GM12878 (cell line): ENCODE data around the gene RAB12. TPM values are rescaled to one million over a fixed set of nuclear protein-coding genes. Genes with fewer than 3 reads are reported as not detected.

Source experiments
- ATAC-seq: fragments of 200-7000 bp; cut with Tn5 transposase; 3 replicates; pipeline ENCODE4 v1.9.1; 2020; ENCODE audit warnings: mild to moderate bottlenecking, moderate library complexity
- BruUV-seq: library from RNA; stranded (reverse); fragments of 400-500 nt; replicated peaks from 2 replicates; lab custom pipeline; 2021; lab: Mats Ljungman, UMichigan
- CTCF ChIA-PET: fragments of 300-600 bp; sonication (Branson Sonifier 250); formaldehyde crosslinking; extraction: SDS; loops from one replicate; lab custom pipeline; 2021; ENCODE audit warnings: inconsistent platforms; lab: Yijun Ruan, JAX
- POLR2A ChIA-PET: fragments of 350-600 bp; formaldehyde crosslinking; extraction: SDS; loops from one replicate; lab custom pipeline; 2021; ENCODE audit warnings: inconsistent platforms; lab: Charles Lee
- RAD21 ChIA-PET: fragments of 300-600 bp; sonication (Branson Sonifier 250); formaldehyde crosslinking; loops from one replicate; lab custom pipeline; 2023; ENCODE audit warnings: antibody characterized with exemption; ENCODE audit not compliant: unreplicated experiment; lab: Charles Lee
- SMC1A ChIA-PET: fragments of 300-600 bp; sonication (Branson Sonifier 250); formaldehyde crosslinking; loops from one replicate; lab custom pipeline; 2023; ENCODE audit not compliant: unreplicated experiment, uncharacterized antibody; lab: Charles Lee
- DNase-seq: peaks from one replicate; pipeline ENCODE4 v3.0.0-alpha.2; 2011; ENCODE audit warnings: low read depth, low spot score
- FAIRE-seq: peaks from 3 replicates; lab custom pipeline; 2011; peaks lifted over from hg19 to GRCh38; lab: Jason Lieb, UNC
- H2AFZ ChIP-seq: 2 replicates; pipeline ENCODE4 v1.6.0; 2011; ENCODE audit warnings: low read depth, low read length, control low read depth; ENCODE audit not compliant: control insufficient read depth
- H3K27ac ChIP-seq: 2 replicates; pipeline ENCODE4 v1.5.1; 2011; ENCODE audit warnings: control low read depth; ENCODE audit not compliant: control insufficient read depth, insufficient read depth
- H3K27me3 ChIP-seq, 2 experiments: replicated peaks in 1 of 2; 2 replicates each; pipeline versions ENCODE4 v1.6.0 to v1.6.1; 2011; ENCODE audit warnings: low read length in 1 of 2; ENCODE audit not compliant: control insufficient read depth in 2 of 2, insufficient read depth in 2 of 2
- H3K36me3 ChIP-seq, 2 experiments: 2 replicates each; pipeline ENCODE4 v1.5.1; 2011; ENCODE audit warnings: low read length in 1 of 2; ENCODE audit not compliant: control insufficient read depth in 2 of 2, insufficient read depth in 2 of 2
- H3K4me1 ChIP-seq: 2 replicates; pipeline ENCODE4 v1.6.1; 2011; ENCODE audit warnings: mild to moderate bottlenecking, low read length, moderate library complexity, mixed read lengths; ENCODE audit not compliant: control insufficient read depth, insufficient read depth
- H3K4me2 ChIP-seq: 2 replicates; pipeline ENCODE4 v1.6.0; 2011; ENCODE audit warnings: control low read depth; ENCODE audit not compliant: control insufficient read depth, insufficient read depth
- H3K4me3 ChIP-seq: fragments of 200-600 bp; sonication (generic); 2 replicates; pipeline ENCODE4 v1.5.1; 2016
- H3K79me2 ChIP-seq: 2 replicates; pipeline ENCODE4 v1.6.0; 2011; ENCODE audit warnings: low read length; ENCODE audit not compliant: control insufficient read depth, insufficient read depth
- H3K9ac ChIP-seq: 2 replicates; pipeline ENCODE4 v1.8.0; 2011; ENCODE audit warnings: low read length, control low read depth, mixed read lengths; ENCODE audit not compliant: control insufficient read depth, insufficient read depth
- H3K9me3 ChIP-seq: replicated peaks from 3 replicates; pipeline ENCODE4 v1.5.1; 2011; ENCODE audit warnings: mild to moderate bottlenecking, low read length; ENCODE audit not compliant: control insufficient read depth, insufficient read depth
- H4K20me1 ChIP-seq: 2 replicates; pipeline ENCODE4 v1.6.0; 2011; ENCODE audit not compliant: control insufficient read depth, insufficient read depth
- BMI1 ChIP-seq: fragments of 450-650 bp; IDR thresholded peaks from 2 replicates; pipeline ENCODE4 v1.6.1; 2016; ENCODE audit warnings: mild to moderate bottlenecking, moderate library complexity, borderline replicate concordance
- IRF4 ChIP-seq: IDR thresholded peaks from 2 replicates; pipeline ENCODE4 v1.6.1; 2011; ENCODE audit warnings: low read depth, low read length
- MYC ChIP-seq: IDR thresholded peaks from 2 replicates; pipeline ENCODE4 v1.6.1; 2011; ENCODE audit warnings: mild to moderate bottlenecking, low read length, moderate library complexity, inconsistent platforms; ENCODE audit not compliant: insufficient read depth, insufficient replicate concordance, insufficient read length, severe bottlenecking
- PAX8 ChIP-seq: fragments of 450-650 bp; IDR thresholded peaks from 2 replicates; pipeline ENCODE4 v1.6.1; 2017; ENCODE audit warnings: mild to moderate bottlenecking, moderate library complexity
- RAD21 ChIP-seq: IDR thresholded peaks from 2 replicates; pipeline ENCODE4 v1.6.1; 2011; ENCODE audit warnings: mild to moderate bottlenecking, low read depth, low read length, moderate library complexity; ENCODE audit not compliant: insufficient read depth
- RB1 ChIP-seq: fragments of 450-650 bp; formaldehyde crosslinking; IDR thresholded peaks from 2 replicates; pipeline ENCODE4 v1.6.1; 2017; ENCODE audit warnings: mild to moderate bottlenecking, borderline replicate concordance
- RCOR1 ChIP-seq: conservative IDR thresholded peaks from 2 replicates; pipeline ENCODE4 v1.6.1; 2012; ENCODE audit warnings: low read depth, low read length, improper control_type of control experiment
- SRF ChIP-seq, 2 experiments: IDR thresholded peaks; 2 replicates each; pipeline ENCODE4 v1.6.1; 2011; ENCODE audit warnings: low read depth in 2 of 2, low read length in 2 of 2, mild to moderate bottlenecking in 1 of 2, moderate library complexity in 1 of 2
- WRNIP1 ChIP-seq: IDR thresholded peaks from 2 replicates; pipeline ENCODE4 v1.6.1; 2011; ENCODE audit warnings: low read depth, low read length, improper control_type of control experiment, borderline replicate concordance
- WGBS: methylation state at CpG from one replicate; pipeline ENCODE4 v1.1.6; 2016; ENCODE audit warnings: low lambda C conversion rate; ENCODE audit not compliant: insufficient replicate concordance, insufficient coverage; ENCODE audit errors: missing lambda C conversion rate; 5-methylcytosine and 5-hydroxymethylcytosine counted together
- in situ Hi-C: fragments of 300-500 bp; cut with MboI; formaldehyde crosslinking; loops from 9 replicates; pipeline ENCODE4 v1.14.3; 2018; ENCODE audit warnings: mixed read lengths
- intact Hi-C: fragments of 100-400 bp; cut with micrococcal nuclease; formaldehyde crosslinking; loops from one replicate; pipeline ENCODE4 v1.14.2; 2022; ENCODE audit not compliant: unreplicated experiment
- polyA plus RNA-seq, 11 experiments: library from polyadenylated mRNA; depleted of rRNA in 4 of 11; unstranded in 6 of 11; stranded (reverse) in 5 of 11; fragments of >200 nt; fragmentation: Nextera tagmentation in 4 of 11; fragmentation: Illumina TruSeq in 1 of 11; extraction: Ambion mirVana in 4 of 11; extraction: Trizol in 1 of 11; gene quantifications; 1 replicate in 1 of 11; 2 replicates in 10 of 11; pipeline versions ENCODE4 v1.2.1 to v1.2.3, GENCODE V29; 2011 to 2016; ENCODE audit warnings: inconsistent platforms in 2 of 11, missing spikeins in 2 of 11, low read depth in 1 of 11
- total RNA-seq, 4 experiments: library from RNA; depleted of rRNA in 3 of 4; stranded (reverse); fragments of >200 nt in 3 of 4; fragmentation: Illumina TruSeq in 1 of 4; extraction: Trizol in 1 of 4; gene quantifications; 2 replicates each; pipeline versions ENCODE4 v1.2.1 to v1.2.3, GENCODE V29; 2013 to 2021

Gene RAB12
- total and polyA plus RNA-seq, 10 of the 15 experiments (the other 5 are each of a cell fraction or from before 2014, with no cell fraction given): 0.71 to 29.8 (median 14.0) TPM

DNA sequence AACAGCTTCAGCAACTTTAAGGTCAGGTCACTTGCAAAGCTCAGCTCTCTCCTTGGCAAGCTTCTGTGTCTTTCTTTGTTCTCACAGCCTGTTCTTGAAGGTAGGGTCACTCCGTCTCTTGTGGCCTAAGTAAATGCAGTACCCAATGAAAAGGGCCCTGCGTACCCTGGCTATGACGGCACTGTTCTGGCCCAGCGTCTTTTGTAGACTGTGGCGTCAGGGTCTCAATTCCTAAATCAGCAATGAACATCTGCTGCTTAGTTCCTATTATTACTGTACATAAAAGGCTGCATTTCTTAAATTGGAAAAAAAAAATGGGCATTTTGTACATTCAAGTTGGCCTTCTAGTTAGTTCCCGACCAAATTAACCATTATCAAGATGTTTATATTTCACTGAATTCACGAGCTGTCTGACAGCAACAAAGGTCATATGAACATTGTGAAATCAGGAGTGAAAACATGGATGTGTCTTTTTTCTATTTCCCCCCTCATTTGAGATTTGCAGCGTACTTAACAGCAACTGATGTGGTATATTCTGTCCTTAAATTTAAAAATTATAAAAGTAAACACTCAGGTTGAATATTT lies 79.1 kb downstream of the RAB12 start (continued):
- no peak for TF ChIP-seq RAD21
- no peak for TF ChIP-seq RB1
- TF ChIP-seq PAX8: no peak

DNA sequence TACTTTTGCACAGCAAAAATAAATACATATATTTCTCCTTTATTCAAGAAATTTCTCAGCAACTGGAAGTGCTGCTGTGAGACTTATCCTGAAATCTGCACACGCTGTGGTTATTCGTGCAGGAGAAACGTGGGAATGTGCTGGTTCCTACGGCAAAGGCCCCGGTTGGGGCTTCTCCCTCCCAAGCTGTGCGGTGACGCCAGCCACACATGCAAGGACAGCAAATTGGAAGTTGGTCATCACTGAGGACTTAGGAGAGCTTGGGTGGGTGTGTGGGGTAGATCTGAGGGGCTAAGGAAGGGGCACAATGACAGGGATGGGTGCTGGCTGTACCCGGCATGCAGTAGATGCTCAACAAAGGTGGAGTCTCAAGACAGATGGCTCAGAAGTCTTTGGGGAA lies 79.6 kb downstream of the RAB12 start:
- SMC1A ChIA-PET: interaction anchor here (0.7 kb wide), 1 partner anchor 304 kb away, joined by 3 read pairs; no protein-coding TSS in a partner anchor
- ATAC-seq: no peak
- no peaks in the 10 kb centered on the region for H3K9me3 ChIP-seq
- no peak overlapping the region for H3K9ac ChIP-seq
- no peak overlapping the region for H3K27ac ChIP-seq
- BruUV-seq: no TSS peak
- no peaks in the 10 kb centered on the region for H3K4me1 ChIP-seq
- no peaks in the 10 kb centered on the region for H3K36me3 ChIP-seq
- RAD21 ChIA-PET: interaction anchor here (1.0 kb wide), 1 partner anchor 8 kb away, joined by 3 read pairs; no protein-coding TSS in a partner anchor
- TF ChIP-seq IRF4 (no peak), RCOR1 (no peak), MYC (no peak), SRF (IDR thresholded peaks at IDR 0.05; ENCODE audit: low read depth in 2 of 2, low read length in 2 of 2) (no peak), BMI1 (no peak), WRNIP1 (no peak)
- H3K27me3 ChIP-seq: peaks cover 2% of the 10 kb centered on the region in 2 experiments; a peak in 3 of 4 replicates
- POLR2A ChIA-PET: no interaction called here
- H4K20me1 ChIP-seq: no peaks in the 10 kb centered on the region
- WGBS: 68% methylated on average over 8 of the region's 8 CpGs
- no peaks in the 10 kb centered on the region for H3K79me2 ChIP-seq
- in situ Hi-C loops: no loop called here
- H2AFZ ChIP-seq: no peak overlapping the region
- H3K4me2 ChIP-seq: no peak overlapping the region
- CTCF ChIA-PET: no interaction called here
- no peak overlapping the region for H3K4me3 ChIP-seq
- intact Hi-C loops: no loop called here
- no peak for DNase-seq
- no peak for FAIRE-seq

Other genes starting within 250 kb of the RAB12 start
- gene MTCL1, start 96.1 kb downstream of the RAB12 start, total RNA-seq (2014; rRNA removed): 0.05 and 0.23 TPM in 2 replicates
- gene MTCL1, start 96.1 kb downstream of the RAB12 start, total RNA-seq (2014; rRNA removed; fragmentation: Illumina TruSeq; extraction: Trizol): 0.04 and 0.23 TPM in 2 replicates
- 0.29 and 0.36 TPM in 2 replicates for gene MTCL1, start 96.1 kb downstream of the RAB12 start, total RNA-seq (2021)
- 0.14 TPM in 1 of 2 replicates, not detected in the other for gene MTCL1, start 96.1 kb downstream of the RAB12 start, polyA plus RNA-seq (2011; rRNA removed)
- gene MTCL1, start 96.1 kb downstream of the RAB12 start, polyA plus RNA-seq (2014; fragmentation: Illumina TruSeq; extraction: Trizol): 0.03 TPM in 1 of 2 replicates, not detected in the other
- not detected for gene MTCL1, start 96.1 kb downstream of the RAB12 start, polyA plus RNA-seq (2014; fragmentation: Nextera tagmentation; extraction: Ambion mirVana)
- gene MTCL1, start 96.1 kb downstream of the RAB12 start, polyA plus RNA-seq (2014; rRNA removed): 0.13 TPM in 1 of 2 replicates, not detected in the other
- gene MTCL1, start 96.1 kb downstream of the RAB12 start, polyA plus RNA-seq (2016; fragmentation: Nextera tagmentation; extraction: Ambion mirVana): not detected